Activated T-helper 1 cell treated with anti-CD3 and anti-CD28 coated beads, Interleukin-12 subunit alpha, Interleukin-12 subunit beta, Interleukin-2, Interleukin-4 antibody, amounts not matched to agents 30 ng/mL and 10 ng/mL and 1 ng/mL, durations not matched to agents 14 hours and 24 hours and 36 hours (primary cell): Measurements from ENCODE around the gene LAG3. TPM values are rescaled to one million over a fixed set of nuclear protein-coding genes. Genes with fewer than 3 reads are reported as not detected.

ENCODE experiments used
- DNase-seq: peaks from one replicate; pipeline ENCODE4 v3.0.0; 2021; ENCODE audit warnings: low spot score
- H3K27ac Mint-ChIP-seq: one replicate; pipeline ENCODE4 v1.8.0; 2021; ENCODE audit warnings: mild to moderate bottlenecking, mixed read lengths
- H3K27me3 Mint-ChIP-seq: one replicate; pipeline ENCODE4 v1.8.0; 2022; ENCODE audit warnings: mild to moderate bottlenecking, moderate library complexity, mixed read lengths; ENCODE audit not compliant: insufficient read depth
- H3K36me3 Mint-ChIP-seq: one replicate; pipeline ENCODE4 v1.8.0; 2021; ENCODE audit warnings: low read depth, mixed read lengths
- H3K4me1 Mint-ChIP-seq: one replicate; pipeline ENCODE4 v1.8.0; 2021; ENCODE audit warnings: low read depth, mixed read lengths
- H3K4me3 Mint-ChIP-seq: one replicate; pipeline ENCODE4 v1.8.0; 2021; ENCODE audit warnings: mild to moderate bottlenecking, moderate library complexity, mixed read lengths
- H3K9me3 Mint-ChIP-seq: one replicate; pipeline ENCODE4 v1.8.0; 2021; ENCODE audit warnings: mixed read lengths
- intact Hi-C: fragments of 100-400 bp; cut with micrococcal nuclease; formaldehyde crosslinking; loops from one replicate; pipeline ENCODE4 v1.15.1; 2024
- total RNA-seq: library from RNA; stranded (reverse); gene quantifications from 2 replicates; pipeline ENCODE4 v1.2.3, GENCODE V29; 2022

The LAG3 gene
- total RNA-seq, 1 donor from 2014 or later, result 275 TPM

DNA sequence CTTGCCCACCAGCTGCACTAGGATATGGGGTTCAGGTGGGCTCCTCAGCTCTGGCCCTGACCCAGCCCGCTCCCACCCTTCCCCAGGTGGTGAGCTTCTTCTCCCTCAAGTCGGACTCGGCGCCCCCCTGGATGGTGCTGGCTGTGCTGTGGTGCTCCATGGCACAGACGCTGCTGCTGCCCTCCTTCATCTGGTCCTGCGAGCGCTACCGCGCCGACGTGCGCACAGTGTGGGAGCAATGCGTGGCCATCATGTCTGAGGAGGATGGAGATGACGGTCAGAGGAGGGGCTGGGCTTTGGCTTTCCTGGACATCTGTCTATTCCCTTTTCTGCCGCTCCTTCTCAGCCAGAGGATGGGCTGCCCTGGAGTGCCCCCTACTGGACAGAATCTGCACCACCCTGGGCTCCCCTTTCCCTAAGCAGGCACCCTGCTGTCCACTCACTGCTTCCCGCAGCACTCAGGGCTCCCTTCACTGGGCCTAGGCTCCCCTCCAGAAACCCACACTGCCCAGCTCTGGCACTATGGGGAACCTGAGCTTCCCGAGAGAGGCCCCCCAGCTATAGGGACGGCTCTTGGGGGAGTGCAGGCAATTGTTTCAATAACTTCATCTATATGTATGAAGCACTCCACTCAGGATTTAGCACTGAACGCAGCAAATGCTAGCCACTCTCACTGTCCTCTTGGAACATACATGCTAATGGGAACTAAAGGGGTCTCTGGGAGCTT lies 53.2 kb downstream of the LAG3 start:
- H3K4me3 Mint-ChIP-seq, result peak overlapping the region; percentile 40
- peak overlapping the region; percentile 59 for H3K27ac Mint-ChIP-seq
- peaks cover 46% of the 10 kb centered on the region for H3K4me1 Mint-ChIP-seq
- peak; percentile 72 for DNase-seq
- H3K36me3 Mint-ChIP-seq, result peaks cover 5% of the 10 kb centered on the region
- peaks cover 46% of the 10 kb centered on the region for H3K27me3 Mint-ChIP-seq
- intact Hi-C loops, result loop anchor here (1.0 to 5.0 kb wide), 7 partner anchors 26 to 208 kb away; partner anchors contain the start of genes CDCA3, LAG3, MLF2 and ZNF384
- H3K9me3 Mint-ChIP-seq, result no peaks in the 10 kb centered on the region

DNA sequence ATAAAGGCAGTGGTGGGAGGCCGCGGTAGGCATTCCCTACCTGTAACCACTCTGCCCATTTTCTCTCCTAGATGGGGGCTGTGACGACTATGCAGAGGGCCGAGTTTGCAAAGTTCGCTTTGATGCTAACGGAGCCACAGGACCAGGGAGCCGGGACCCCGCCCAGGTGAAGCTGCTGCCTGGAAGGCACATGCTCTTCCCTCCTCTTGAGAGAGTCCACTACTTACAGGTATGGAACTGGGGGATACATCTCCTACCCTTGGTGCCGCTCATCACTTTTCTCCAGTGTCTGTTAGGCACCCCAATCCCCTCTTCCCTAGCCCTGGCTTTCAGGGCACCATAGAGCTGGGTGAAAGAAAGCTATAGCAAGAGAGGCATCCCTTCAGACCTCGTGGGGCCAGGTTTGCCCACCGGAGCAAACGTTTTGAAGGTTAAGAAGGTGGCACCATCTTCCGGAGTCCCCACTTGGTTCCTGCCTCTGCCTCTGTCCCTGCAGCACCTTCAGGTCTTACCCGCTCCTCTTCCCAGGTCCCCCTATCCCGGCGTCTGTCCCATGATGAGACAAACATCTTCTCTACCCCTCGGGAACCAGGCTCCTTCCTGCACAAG lies 53.9 kb downstream of the LAG3 start:
- Mint-ChIP-seq H3K27me3 (peaks cover 49% of the 10 kb centered on the region), H3K9me3 (no peaks in the 10 kb centered on the region), H3K36me3 (peaks cover 1% of the 10 kb centered on the region), H3K4me3 (peak overlapping the region; percentile 15), H3K4me1 (peaks cover 39% of the 10 kb centered on the region), H3K27ac (no peak overlapping the region)
- DNase-seq, result no peak
- intact Hi-C loops, result loop anchor here (5.0 kb wide), 1 partner anchor 54 kb away; the partner anchor contains the start of gene LAG3

DNA sequence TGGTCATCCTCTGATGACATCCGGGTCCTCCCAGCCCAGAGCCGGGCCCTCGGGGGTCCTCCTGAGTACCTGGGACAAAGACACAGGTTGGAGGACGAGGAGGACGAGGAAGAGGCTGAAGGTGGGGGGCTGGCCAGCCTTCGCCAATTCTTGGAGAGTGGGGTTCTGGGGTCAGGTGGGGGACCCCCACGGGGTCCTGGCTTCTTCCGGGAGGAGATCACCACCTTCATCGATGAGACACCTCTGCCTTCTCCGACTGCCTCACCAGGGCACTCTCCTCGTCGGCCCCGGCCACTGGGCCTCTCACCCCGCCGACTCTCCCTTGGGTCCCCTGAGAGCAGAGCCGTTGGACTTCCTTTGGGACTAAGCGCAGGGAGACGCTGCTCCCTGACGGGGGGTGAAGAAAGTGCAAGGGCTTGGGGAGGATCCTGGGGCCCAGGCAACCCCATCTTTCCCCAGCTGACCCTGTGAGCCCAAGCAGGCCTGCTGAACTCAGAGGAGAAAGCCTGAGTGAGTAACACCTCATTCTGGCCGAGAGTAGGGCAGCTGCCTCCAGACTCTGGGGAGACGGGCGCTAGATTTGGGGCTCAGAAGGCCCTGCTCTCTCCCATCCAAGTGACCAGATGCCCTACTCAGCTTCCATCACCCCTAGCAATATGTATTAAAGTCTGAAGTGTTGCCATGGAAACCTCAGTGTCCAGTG lies 54.6 kb downstream of the LAG3 start:
- Mint-ChIP-seq H3K27me3 (peaks cover 52% of the 10 kb centered on the region), H3K27ac (peak overlapping the region; percentile 14), H3K4me3 (peak overlapping the region; percentile 61), H3K9me3 (no peaks in the 10 kb centered on the region), H3K4me1 (peaks cover 37% of the 10 kb centered on the region), H3K36me3 (no peaks in the 10 kb centered on the region)
- DNase-seq, result no peak
- intact Hi-C loops, result loop anchor here (5.0 kb wide), 1 partner anchor 55 kb away; the partner anchor contains the start of gene LAG3

- intact Hi-C loops, result loop anchor here (5.0 kb wide), 1 partner anchor 55 kb away; the partner anchor contains the start of gene LAG3
- peaks cover 51% of the 10 kb centered on the region for H3K27me3 Mint-ChIP-seq
These were observed 55.2 kb downstream of the LAG3 start for GRCh38 chr12:6827437-6827911.

More at GRCh38 chr12:6827437-6827911, 55.2 kb downstream of the LAG3 start:
- DNase-seq, result no peak
- peak overlapping the region; percentile 61 for H3K4me3 Mint-ChIP-seq
- H3K36me3 Mint-ChIP-seq, result no peaks in the 10 kb centered on the region
- H3K9me3 Mint-ChIP-seq, result no peaks in the 10 kb centered on the region
- peaks cover 37% of the 10 kb centered on the region for H3K4me1 Mint-ChIP-seq
- H3K27ac Mint-ChIP-seq, result peak overlapping the region; percentile 14

Other genes with a start within 250 kb of the LAG3 start
- gene GAPDH, start 238.0 kb upstream of the LAG3 start, total RNA-seq, result 4,315 and 4,318 TPM in 2 replicates
- gene IFFO1, start 216.5 kb upstream of the LAG3 start, total RNA-seq, result 19.5 and 19.9 TPM in 2 replicates
- gene NOP2, start 204.2 kb upstream of the LAG3 start, total RNA-seq, result 194 and 196 TPM in 2 replicates
- 348 and 368 TPM in 2 replicates for gene CHD4, start 165.1 kb upstream of the LAG3 start, total RNA-seq
- 2.8 and 3.1 TPM in 2 replicates for gene LPAR5, start 136.6 kb upstream of the LAG3 start, total RNA-seq
- 0.83 and 1.0 TPM in 2 replicates for gene ACRBP, start 125.1 kb upstream of the LAG3 start, total RNA-seq
- gene ING4, start 109.4 kb upstream of the LAG3 start, total RNA-seq, result 14.6 and 15.0 TPM in 2 replicates
- gene ZNF384, start 83.1 kb upstream of the LAG3 start, total RNA-seq, result 79.6 and 89.8 TPM in 2 replicates
- 0.07 and 0.08 TPM in 2 replicates for gene PIANP, start 71.7 kb upstream of the LAG3 start, total RNA-seq
- gene COPS7A, start 48.5 kb upstream of the LAG3 start, total RNA-seq, result 34.6 and 36.2 TPM in 2 replicates
- gene MLF2, start 19.4 kb upstream of the LAG3 start, total RNA-seq, result 159 and 161 TPM in 2 replicates
- 247 and 262 TPM in 2 replicates for gene PTMS, start 6.2 kb upstream of the LAG3 start, total RNA-seq
- 311 TPM in 2 replicates for gene CD4, start 17.0 kb downstream of the LAG3 start, total RNA-seq
- 0.29 and 0.32 TPM in 2 replicates for gene GPR162, start 49.3 kb downstream of the LAG3 start, total RNA-seq
- 3.5 and 4.0 TPM in 2 replicates for gene P3H3, start 55.9 kb downstream of the LAG3 start, total RNA-seq
- gene GNB3, start 68.4 kb downstream of the LAG3 start, total RNA-seq, result 1.6 and 1.7 TPM in 2 replicates
- 27.2 and 32.5 TPM in 2 replicates for gene CDCA3, start 78.8 kb downstream of the LAG3 start, total RNA-seq
- 116 and 127 TPM in 2 replicates for gene USP5, start 79.6 kb downstream of the LAG3 start, total RNA-seq
- 1,427 and 1,438 TPM in 2 replicates for gene TPI1, start 95.0 kb downstream of the LAG3 start, total RNA-seq
- 3.4 and 4.7 TPM in 2 replicates for gene SPSB2, start 100.8 kb downstream of the LAG3 start, total RNA-seq
- gene LRRC23, start 132.3 kb downstream of the LAG3 start, total RNA-seq, result 5.3 and 5.6 TPM in 2 replicates
- 147 and 156 TPM in 2 replicates for gene ENO2, start 142.1 kb downstream of the LAG3 start, total RNA-seq
- gene ATN1, start 155.4 kb downstream of the LAG3 start, total RNA-seq, result 70.8 and 71.2 TPM in 2 replicates
- gene RNU7-1, start 171.3 kb downstream of the LAG3 start, total RNA-seq, result not detected in 2 replicates
- 190 and 197 TPM in 2 replicates for gene C12orf57, start 171.5 kb downstream of the LAG3 start, total RNA-seq
- gene PTPN6, start 178.8 kb downstream of the LAG3 start, total RNA-seq, result 332 and 341 TPM in 2 replicates
- 456 and 469 TPM in 2 replicates for gene PHB2, start 198.1 kb downstream of the LAG3 start, total RNA-seq
- gene EMG1, start 198.4 kb downstream of the LAG3 start, total RNA-seq, result 132 and 134 TPM in 2 replicates
- 27.9 and 30.0 TPM in 2 replicates for gene LPCAT3, start 246.0 kb downstream of the LAG3 start, total RNA-seq